B cell (primary cell): Measurements from ENCODE around the gene DIAPH1. TPM values are rescaled to one million over a fixed set of nuclear protein-coding genes. Genes with fewer than 3 reads are reported as not detected.

Experiments
- ATAC-seq: fragments of 200-7000 bp; cut with Tn5 transposase; one replicate; pipeline ENCODE4 v1.10.0; 2021; ENCODE audit warnings: low read depth, mild to moderate bottlenecking, moderate number of reproducible peaks, moderate library complexity
- CTCF ChIA-PET: fragments of 350-600 bp; sonication (Branson Sonifier 250); formaldehyde crosslinking; loops from one replicate; lab custom pipeline; 2021; ENCODE audit warnings: antibody characterized with exemption, inconsistent platforms; lab: Charles Lee
- POLR2A ChIA-PET: fragments of 350-600 bp; sonication (Branson Sonifier 250); formaldehyde crosslinking; loops from one replicate; lab custom pipeline; 2021; ENCODE audit warnings: antibody characterized with exemption; lab: Charles Lee
- DNase-seq: peaks from one replicate; pipeline ENCODE4 v3.0.0; 2013
- H2AFZ ChIP-seq: 2 replicates; pipeline ENCODE4 v1.6.1; 2012; ENCODE audit warnings: mild to moderate bottlenecking, low read depth, low read length; ENCODE audit not compliant: insufficient read depth, poor library complexity, severe bottlenecking
- H3K27ac ChIP-seq, 2 donors: 1 replicate in 1 of 2; 2 replicates in 1 of 2; pipeline ENCODE4 v1.5.1; 2012 to 2013; ENCODE audit warnings: low read length in 2 of 2, mild to moderate bottlenecking in 2 of 2, moderate library complexity in 1 of 2
- H3K27me3 ChIP-seq, 4 experiments: fragments of 200-600 bp in 1 of 4; sonication (generic) in 1 of 4; replicated peaks in 1 of 4; 1 replicate in 2 of 4; 2 replicates in 2 of 4; pipeline versions ENCODE4 v1.6.1 to v1.7.0; 2013 to 2016; ENCODE audit warnings: low read length in 3 of 4, mild to moderate bottlenecking in 2 of 4, mixed read lengths in 1 of 4, moderate library complexity in 1 of 4; ENCODE audit not compliant: insufficient read depth in 4 of 4, control insufficient read depth in 3 of 4; ENCODE audit errors: control extremely low read depth in 1 of 4
- H3K36me3 ChIP-seq, 2 experiments: replicated peaks in 1 of 2; 1 replicate in 1 of 2; 2 replicates in 1 of 2; pipeline versions ENCODE4 v1.6.1 to v1.7.1; 2013; ENCODE audit warnings: low read length in 1 of 2; ENCODE audit not compliant: insufficient read depth in 2 of 2, control insufficient read depth in 1 of 2; ENCODE audit errors: control extremely low read depth in 1 of 2, extremely low read depth in 1 of 2
- H3K4me1 ChIP-seq, 2 donors: fragments of 200-600 bp in 1 of 2; sonication (generic) in 1 of 2; 1 replicate in 1 of 2; 2 replicates in 1 of 2; pipeline versions ENCODE4 v1.5.1 to v1.6.1; 2013 to 2017; ENCODE audit warnings: low read length in 2 of 2; ENCODE audit not compliant: control insufficient read depth in 2 of 2, insufficient read depth in 2 of 2
- H3K4me2 ChIP-seq: replicated peaks from 2 replicates; pipeline ENCODE3; 2012; ENCODE audit warnings: mild to moderate bottlenecking, low read depth, low read length; ENCODE audit not compliant: poor library complexity, severe bottlenecking
- H3K4me3 ChIP-seq, 5 experiments: fragments of 200-600 bp in 1 of 5; sonication (generic) in 1 of 5; 1 replicate in 3 of 5; 2 replicates in 2 of 5; pipeline versions ENCODE4 v1.5.1 to v1.7.0; 2011 to 2016; ENCODE audit warnings: low read length in 4 of 5, mild to moderate bottlenecking in 4 of 5, low read depth in 2 of 5, control low read depth in 1 of 5, moderate library complexity in 1 of 5; ENCODE audit not compliant: insufficient read depth in 1 of 5; ENCODE audit errors: control extremely low read depth in 1 of 5, extremely low read depth in 1 of 5
- H3K79me2 ChIP-seq: fragments of 200-600 bp; sonication (generic); one replicate; pipeline ENCODE4 v1.6.0; 2016; ENCODE audit warnings: low read length; ENCODE audit not compliant: control insufficient read depth, insufficient read depth
- H3K9ac ChIP-seq: fragments of 200-600 bp; sonication (generic); 2 replicates; pipeline ENCODE4 v1.6.1; 2017; ENCODE audit warnings: mild to moderate bottlenecking, low read length, moderate library complexity
- H3K9me3 ChIP-seq, 3 donors: one replicate each; pipeline versions ENCODE4 v1.6.1 to v1.7.1; 2013; ENCODE audit warnings: low read length in 2 of 3; ENCODE audit not compliant: control insufficient read depth in 2 of 3, insufficient read depth in 1 of 3; ENCODE audit errors: control extremely low read depth in 1 of 3
- H4K20me1 ChIP-seq: 2 replicates; pipeline ENCODE4 v1.6.0; 2012; ENCODE audit warnings: mild to moderate bottlenecking, low read length; ENCODE audit not compliant: insufficient read depth, control insufficient read depth, poor library complexity, severe bottlenecking
- H3K27ac Mint-ChIP-seq: one replicate; pipeline ENCODE4 v1.8.0; 2021; ENCODE audit warnings: mixed read lengths
- H3K27me3 Mint-ChIP-seq: one replicate; pipeline ENCODE4 v1.8.0; 2021; ENCODE audit warnings: mixed read lengths
- H3K4me1 Mint-ChIP-seq: one replicate; pipeline ENCODE4 v1.8.0; 2021; ENCODE audit warnings: mixed read lengths
- H3K4me3 Mint-ChIP-seq: one replicate; pipeline ENCODE4 v1.8.0; 2021; ENCODE audit warnings: mixed read lengths
- H3K9me3 Mint-ChIP-seq: one replicate; pipeline ENCODE4 v1.8.0; 2022; ENCODE audit warnings: mixed read lengths; ENCODE audit not compliant: insufficient read depth
- EZH2 ChIP-seq: IDR thresholded peaks from 2 replicates; pipeline ENCODE4 v1.6.1; 2012; ENCODE audit warnings: borderline replicate concordance, low read depth, mild to moderate bottlenecking, moderate library complexity, low read length; ENCODE audit not compliant: insufficient read depth, poor library complexity, severe bottlenecking
- WGBS: methylation state at CpG from one replicate; pipeline ENCODE4 v1.1.5; 2013; ENCODE audit warnings: missing lambda C conversion rate; ENCODE audit not compliant: insufficient coverage; 5-methylcytosine and 5-hydroxymethylcytosine counted together
- intact Hi-C: fragments of 100-400 bp; cut with micrococcal nuclease; formaldehyde crosslinking; loops from one replicate; pipeline ENCODE4 v1.10.0; 2022
- polyA plus RNA-seq: library from polyadenylated mRNA; depleted of rRNA; stranded (reverse); fragments of >200 nt; gene quantifications from 2 replicates; pipeline ENCODE4 v1.2.3, GENCODE V29; 2012
- total RNA-seq, 2 donors: library from RNA; stranded (reverse); fragments of 120-200 nt in 1 of 2; gene quantifications; 1 replicate in 1 of 2; 2 replicates in 1 of 2; pipeline versions ENCODE4 v1.2.3 to v1.2.4, GENCODE V29; 2013 to 2022
- TF ChIP-seq, protein P1 (sequence below): fragments of 200-600 bp; IDR thresholded peaks from one replicate; pipeline ENCODE4 v1.8.0; 2022; ENCODE audit warnings: antibody characterized with exemption, mild to moderate bottlenecking

The DIAPH1 gene
- total and polyA plus RNA-seq, 2 donors (not counting 1 experiment from before 2014, with no cell fraction given): 59.7 to 113 TPM

DNA sequence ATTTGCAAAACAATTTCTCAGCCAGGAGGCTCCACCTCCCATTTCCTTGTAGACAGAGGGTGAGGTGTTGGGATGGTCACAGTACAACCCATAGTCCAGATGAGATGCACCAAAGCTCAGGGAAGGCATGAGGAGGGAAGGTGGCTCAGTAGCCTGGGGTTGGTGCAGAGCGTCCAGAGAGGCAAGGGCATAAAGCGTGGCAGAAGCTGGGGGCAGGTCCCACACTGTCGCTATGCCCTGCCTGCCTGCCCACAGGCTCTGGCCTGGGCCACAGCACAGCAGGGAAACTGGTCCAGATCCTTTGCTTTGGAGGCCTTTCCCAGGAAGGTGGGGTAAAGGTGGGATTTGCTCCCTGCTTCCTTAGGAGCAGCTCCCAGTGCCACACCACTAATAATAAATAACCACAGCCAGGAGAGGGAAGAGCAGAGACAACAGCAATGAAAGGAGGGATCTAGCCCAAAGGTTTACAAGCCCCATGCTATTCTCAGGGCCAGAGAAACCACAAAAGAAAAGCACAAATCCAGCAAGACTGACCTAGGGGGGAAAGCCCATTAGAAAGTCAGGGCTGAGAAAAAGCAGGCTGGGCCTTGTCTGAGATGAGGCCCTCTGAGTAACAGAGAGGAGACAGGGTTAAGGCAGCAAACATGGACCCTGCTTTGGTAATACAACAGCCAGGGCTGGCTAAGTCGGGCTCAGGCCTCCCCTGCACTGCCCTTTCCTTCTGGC lies 102.7 kb downstream of the DIAPH1 start:
- Histone ChIP-seq H3K4me3 (no peak overlapping the region), H3K79me2 (no peaks in the 10 kb centered on the region), H3K27me3 (no peaks in the 10 kb centered on the region), H3K27ac (no peak overlapping the region), H2AFZ (no peak overlapping the region), H3K36me3 (peaks cover 0 to 62% of the 10 kb centered on the region in 2 experiments), H3K9me3 (peaks cover 0 to 9% (median 0%) of the 10 kb centered on the region in 3 donors), H4K20me1 (peaks cover 10% of the 10 kb centered on the region), H3K4me2 (no peak overlapping the region), H3K9ac (no peak overlapping the region), H3K4me1 (peaks cover 32 to 53% of the 10 kb centered on the region in 2 donors)
- ChIA-PET POLR2A (no interaction called here), CTCF (interaction anchor here (0.9 to 12.8 kb wide), 4 partner anchors 9 to 99 kb away, joined by 3 to 176 read pairs (median 20); partner anchors contain the start of genes PCDHGB7 and PCDHGC3)
- 96% methylated on average over 3 of the region's 4 CpGs for WGBS
- peaks cover 48% of the 10 kb centered on the region for H3K4me1 Mint-ChIP-seq
- H3K27me3 Mint-ChIP-seq: no peaks in the 10 kb centered on the region
- ATAC-seq (no peak), DNase-seq (no peak)
- intact Hi-C loops: no loop called here
- peak overlapping the region; percentile 8 for H3K27ac Mint-ChIP-seq
- TF ChIP-seq, protein P1, sequence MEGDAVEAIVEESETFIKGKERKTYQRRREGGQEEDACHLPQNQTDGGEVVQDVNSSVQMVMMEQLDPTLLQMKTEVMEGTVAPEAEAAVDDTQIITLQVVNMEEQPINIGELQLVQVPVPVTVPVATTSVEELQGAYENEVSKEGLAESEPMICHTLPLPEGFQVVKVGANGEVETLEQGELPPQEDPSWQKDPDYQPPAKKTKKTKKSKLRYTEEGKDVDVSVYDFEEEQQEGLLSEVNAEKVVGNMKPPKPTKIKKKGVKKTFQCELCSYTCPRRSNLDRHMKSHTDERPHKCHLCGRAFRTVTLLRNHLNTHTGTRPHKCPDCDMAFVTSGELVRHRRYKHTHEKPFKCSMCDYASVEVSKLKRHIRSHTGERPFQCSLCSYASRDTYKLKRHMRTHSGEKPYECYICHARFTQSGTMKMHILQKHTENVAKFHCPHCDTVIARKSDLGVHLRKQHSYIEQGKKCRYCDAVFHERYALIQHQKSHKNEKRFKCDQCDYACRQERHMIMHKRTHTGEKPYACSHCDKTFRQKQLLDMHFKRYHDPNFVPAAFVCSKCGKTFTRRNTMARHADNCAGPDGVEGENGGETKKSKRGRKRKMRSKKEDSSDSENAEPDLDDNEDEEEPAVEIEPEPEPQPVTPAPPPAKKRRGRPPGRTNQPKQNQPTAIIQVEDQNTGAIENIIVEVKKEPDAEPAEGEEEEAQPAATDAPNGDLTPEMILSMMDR: no peak
- no peak for TF ChIP-seq EZH2
- peaks cover 3% of the 10 kb centered on the region for H3K9me3 Mint-ChIP-seq
- H3K4me3 Mint-ChIP-seq: no peak overlapping the region

- H3K27me3 Mint-ChIP-seq: no peaks in the 10 kb centered on the region
- Histone ChIP-seq H3K36me3 (peaks cover 0 to 54% of the 10 kb centered on the region in 2 experiments), H3K9me3 (peaks cover 0 to 13% (median 0%) of the 10 kb centered on the region in 3 donors), H3K27ac (peak overlapping the region in 1 of 2 donors; percentile 23), H3K4me3 (no peak overlapping the region), H3K4me2 (no peak overlapping the region), H3K4me1 (peaks cover 37 to 63% of the 10 kb centered on the region in 2 donors), H3K27me3 (no peaks in the 10 kb centered on the region), H3K79me2 (no peaks in the 10 kb centered on the region), H3K9ac (no peak overlapping the region), H4K20me1 (peaks cover 10% of the 10 kb centered on the region), H2AFZ (no peak overlapping the region)
- DNase-seq (no peak), ATAC-seq (no peak)
- ChIA-PET CTCF (interaction anchor here (0.7 to 12.8 kb wide), 10 partner anchors 10 to 195 kb away, joined by 3 to 176 read pairs (median 4); partner anchors contain the start of genes PCDHGA11, PCDHGB7, PCDHGC3 and TAF7), POLR2A (no interaction called here)
- no peak overlapping the region for H3K27ac Mint-ChIP-seq
- intact Hi-C loops: no loop called here
- 60% methylated on average over 2 of the region's 3 CpGs for WGBS
- TF ChIP-seq, protein P1: no peak
- no peak for TF ChIP-seq EZH2
- peaks cover 58% of the 10 kb centered on the region for H3K4me1 Mint-ChIP-seq
- H3K9me3 Mint-ChIP-seq: peaks cover 3% of the 10 kb centered on the region
- peak overlapping the region; percentile 45 for H3K4me3 Mint-ChIP-seq
These were observed 103.7 kb downstream of the DIAPH1 start for GRCh38 chr5:141515141-141515540.
